ENCODE results near the gene LAMTOR2.

LAMTOR2 gene

DNA sequence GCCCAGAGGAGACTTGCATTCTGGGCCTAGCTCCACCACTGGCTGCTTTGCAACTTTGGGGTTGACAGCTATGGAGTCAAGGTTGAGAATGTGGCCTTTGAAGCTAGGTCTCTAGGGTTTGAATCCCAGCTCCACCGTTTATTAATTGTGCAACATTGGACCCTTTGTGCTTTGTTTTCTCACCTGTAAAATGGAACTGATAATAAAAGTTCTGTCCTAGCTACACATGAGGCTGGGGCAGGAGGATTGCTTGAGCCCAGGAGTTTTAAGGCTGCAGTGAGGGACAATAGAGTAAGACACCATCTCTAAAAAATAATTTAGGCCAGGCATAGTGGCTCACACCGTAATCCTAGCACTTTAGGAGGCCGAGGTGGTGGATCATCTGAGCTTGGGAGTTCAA, 44.7 kb downstream of the LAMTOR2 start:
- no peak for DNase-seq (ENCODE audit: low spot score)

DNA sequence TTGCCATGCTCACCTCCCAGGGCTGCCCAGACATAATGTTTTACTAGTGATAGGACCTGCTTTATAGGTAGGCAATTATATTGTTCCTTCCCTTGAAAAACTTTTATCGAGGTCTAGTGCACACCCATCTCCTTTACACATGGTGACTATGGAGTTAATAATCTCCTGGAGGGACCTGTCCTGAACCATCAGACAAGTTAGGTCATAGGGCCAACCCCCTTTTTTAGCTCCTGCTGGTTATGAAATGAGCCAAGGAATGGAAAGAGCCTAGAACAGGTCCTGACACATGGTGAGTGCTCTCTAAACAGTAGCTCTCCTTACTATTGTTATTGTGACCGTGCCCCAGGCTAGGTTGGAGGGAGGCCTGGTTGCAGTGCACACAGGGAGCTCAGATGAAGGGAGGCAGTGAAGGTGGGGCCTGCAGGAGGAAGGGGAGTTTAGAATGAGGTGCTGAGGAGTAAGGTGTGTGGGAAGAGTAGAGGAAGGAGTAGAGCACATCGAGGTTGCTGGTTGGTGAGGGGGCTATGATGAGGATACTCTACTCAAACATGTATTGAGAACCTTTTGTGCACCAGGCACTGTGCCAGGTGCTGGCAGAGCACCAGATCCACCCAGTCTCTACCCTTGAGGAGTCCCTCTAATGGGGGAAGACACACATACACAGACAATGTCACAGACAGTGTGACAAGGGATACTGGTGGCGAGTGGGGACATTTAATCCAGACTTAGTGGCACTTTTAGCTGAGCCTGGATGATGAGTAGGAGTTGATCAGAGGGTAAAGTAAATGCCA, 45.8 kb downstream of the LAMTOR2 start:
- no peak for DNase-seq (ENCODE audit: low spot score)

DNA sequence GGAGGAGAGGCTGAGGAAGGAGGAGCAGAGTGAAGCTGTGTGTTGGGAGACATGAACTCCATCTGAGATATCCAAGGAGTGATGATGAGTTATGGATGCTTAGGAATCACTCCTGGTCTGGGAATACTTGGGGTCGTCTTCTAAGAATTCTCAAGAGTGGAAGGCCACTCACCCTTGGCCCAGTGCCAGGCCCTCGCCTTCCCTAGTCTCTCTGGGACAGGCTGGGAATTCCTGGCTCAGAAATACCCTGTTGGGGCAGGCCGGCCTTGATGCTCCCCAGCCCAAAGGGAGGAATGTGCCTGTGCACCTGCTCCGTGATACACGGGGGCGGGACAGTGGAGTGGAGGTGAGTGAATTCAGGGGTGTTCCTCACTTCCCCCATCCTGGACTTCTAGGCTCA, 47.3 kb downstream of the LAMTOR2 start:
- DNase-seq (ENCODE audit: low spot score), result no peak

DNA sequence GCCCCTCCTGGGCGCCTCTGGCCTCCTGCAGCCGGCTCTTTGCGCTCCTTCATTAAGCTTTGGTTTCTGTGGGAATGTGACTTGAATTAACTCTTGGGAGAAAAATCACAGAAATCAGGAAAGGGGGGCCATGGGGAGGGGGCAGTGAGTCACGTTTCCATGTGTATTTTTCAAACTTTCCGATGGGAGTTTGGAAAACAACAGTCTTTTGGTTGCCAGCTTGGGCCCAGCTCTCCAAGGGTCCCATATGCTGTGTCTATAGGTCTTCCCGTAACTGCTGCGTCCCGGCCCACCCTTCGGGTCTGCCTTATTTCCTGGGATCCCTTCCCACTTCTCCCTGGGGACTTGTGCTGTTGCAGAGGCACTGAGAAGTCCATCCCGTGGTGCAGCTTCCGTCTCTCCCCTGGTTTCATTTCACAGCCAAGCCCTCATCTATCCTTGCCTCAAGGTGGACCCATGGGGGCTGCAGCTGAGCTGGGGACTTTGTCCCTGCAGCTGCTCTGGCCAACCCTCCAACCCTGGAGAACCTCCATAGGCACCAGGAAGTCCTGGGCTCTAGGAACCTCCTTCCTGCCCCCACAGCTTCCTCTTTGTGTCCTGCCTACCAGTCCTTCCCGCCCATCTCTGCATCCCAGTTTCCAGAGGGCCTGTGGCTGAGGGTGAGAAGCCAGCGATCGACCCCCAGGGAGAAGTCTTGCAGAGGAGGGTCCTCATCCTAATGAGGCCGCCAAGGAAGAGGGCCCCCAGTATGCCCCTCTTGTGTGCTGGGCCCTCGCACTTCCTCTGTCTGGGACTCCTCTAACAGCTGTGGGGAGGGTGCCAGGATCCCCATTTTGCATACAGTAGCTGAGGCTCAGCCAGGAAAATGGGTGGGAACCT, 48.3 kb downstream of the LAMTOR2 start:
- DNase-seq (ENCODE audit: low spot score), result peak; percentile 68

DNA sequence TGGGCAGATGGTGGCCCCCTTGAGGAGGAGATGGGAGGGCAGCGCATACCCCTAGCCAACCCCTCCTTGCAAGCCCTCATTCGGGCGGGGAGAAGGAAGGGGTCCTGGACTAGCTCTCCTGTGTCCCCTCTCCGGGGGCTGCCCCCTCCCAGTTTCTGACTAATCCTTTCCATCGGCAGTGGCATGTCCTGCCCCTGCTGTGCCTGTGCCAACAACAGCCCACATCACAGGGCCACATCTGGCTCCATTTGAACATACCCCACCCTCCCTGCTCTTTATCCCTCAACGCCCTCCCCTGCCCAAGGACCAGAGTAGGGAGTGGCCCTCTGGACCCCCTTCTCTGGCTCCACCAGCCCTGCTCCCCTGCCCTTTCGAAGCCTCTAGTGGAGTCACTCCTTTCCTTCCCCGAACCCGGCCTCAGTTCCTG, 49.0 kb downstream of the LAMTOR2 start:
- DNase-seq (ENCODE audit: low spot score), result peak; percentile 80

DNA sequence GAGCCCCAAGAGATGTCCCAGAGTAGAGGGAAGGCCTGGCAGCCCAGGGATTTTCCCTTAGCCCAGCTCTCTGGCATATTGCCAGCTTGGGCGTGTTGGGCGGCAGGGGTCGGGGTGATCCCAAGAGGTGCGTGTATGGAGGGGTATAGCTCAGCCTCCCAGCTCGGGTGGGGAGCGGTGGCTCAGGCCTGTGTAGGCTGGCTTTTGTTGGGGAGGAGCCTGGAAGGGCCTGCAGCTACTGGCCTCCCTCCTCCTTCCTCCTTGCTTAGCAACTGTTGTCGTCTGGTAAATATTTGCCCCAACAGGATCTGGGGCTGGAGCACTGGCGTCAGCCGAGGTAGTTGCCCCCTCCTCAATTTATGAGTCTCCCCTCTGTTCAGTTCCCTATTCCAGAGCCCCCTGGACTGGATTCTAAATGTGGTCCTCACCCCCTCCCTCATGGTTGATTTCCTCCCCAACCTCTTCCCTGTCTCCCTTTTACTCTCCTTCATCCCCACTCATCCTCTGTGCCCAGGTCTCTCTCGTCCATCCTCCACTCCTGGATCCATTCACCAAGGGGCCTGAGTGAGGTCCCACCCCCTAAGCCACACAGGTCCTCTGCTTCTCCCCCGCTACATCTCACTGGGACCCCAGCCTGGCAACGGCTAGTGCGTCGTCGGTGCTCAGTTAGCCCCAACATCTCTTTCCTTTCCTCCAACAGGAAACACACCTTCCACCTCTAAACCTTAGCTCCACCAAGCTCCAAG, 49.7 kb downstream of the LAMTOR2 start:
- DNase-seq (ENCODE audit: low spot score), result peak; percentile 86

DNA sequence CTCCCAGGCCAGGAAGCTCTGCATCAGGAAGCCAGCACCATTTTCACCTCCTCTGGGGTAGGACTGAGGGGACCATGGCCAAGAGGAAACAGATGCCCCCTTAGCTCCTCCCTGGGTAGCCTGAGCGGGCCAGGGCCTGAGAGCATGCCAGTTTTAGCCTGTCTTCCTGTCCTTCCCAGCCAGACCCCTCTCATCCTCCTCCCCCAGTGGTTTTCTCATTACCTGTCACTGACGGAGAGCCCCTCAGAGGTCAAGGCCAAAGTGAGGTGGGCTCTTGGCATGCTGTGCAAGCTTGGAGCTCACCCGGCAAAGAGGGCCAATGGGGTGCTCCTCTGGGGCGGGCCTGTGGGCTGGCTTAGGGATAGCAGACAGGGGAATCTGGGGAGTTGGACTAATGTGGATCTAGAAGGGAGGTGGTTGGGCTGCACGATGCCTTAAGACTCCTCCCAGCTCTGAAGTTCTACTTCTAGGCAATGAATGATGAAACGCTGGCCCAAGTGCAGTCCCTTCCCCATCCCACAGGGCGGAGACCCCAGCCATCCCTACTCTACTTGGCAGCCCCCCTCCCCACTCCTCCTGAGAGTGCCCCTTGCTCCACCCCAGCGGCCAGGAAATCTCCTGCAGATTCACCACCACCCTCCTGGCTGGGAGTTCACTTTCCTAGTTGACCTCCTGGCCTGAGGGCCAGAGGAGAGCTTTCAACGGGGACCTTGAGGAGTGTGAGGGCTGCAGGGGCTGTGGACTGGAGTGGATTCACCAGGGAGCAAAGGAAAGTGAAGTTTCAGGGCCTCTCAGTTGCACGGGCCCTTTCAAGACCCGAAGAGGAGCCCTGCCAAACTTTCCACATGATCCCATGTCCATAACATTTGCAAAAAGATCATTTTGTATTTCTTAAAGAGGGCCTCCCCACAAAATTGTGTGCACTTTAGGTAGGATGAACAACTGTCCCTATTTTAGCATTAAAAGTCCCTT, 50.6 kb downstream of the LAMTOR2 start:
- DNase-seq (ENCODE audit: low spot score), result no peak

DNA sequence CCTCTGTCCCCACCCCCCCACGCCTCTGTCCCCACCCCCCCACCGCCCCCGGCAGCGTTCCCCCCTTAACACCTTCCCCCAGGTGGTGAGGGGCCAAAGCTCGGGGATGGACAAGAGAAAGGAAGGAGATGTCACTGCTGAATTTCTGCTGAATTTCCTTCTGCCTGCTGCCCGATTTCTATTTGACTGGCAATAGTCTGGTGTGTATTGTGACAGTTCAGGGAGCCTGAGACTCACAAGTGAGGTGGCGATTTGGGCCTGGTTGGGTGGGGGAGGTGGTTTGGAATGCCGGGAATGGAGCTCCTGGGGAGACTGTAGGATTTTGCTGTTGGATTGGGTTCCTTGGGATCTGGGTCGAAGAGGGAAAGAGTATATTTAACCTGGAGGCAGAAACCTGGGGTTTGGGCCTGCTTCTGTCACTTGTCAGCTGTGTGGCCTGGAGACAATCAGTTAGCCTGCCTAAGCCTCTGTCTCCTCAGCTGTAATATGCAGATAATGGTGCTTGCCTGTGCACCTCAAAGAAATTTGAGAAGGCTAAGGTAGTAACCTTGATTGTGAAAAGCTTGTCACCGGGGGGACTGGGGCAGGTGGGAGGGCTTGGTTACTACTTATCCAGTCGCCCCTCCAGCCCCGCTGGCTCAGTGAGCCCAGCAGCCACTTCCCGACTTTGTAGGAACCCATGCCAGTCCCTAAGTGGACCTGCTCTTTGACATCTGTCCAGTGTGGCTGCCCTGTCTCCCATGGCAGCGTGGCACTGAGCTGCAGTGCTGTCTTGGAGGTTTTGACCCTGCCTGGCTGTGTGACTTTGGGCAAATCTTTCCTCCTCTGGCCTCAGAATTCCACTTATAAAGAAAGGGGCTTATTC, 52.3 kb downstream of the LAMTOR2 start:
- DNase-seq (ENCODE audit: low spot score), result peak; percentile 63

DNA sequence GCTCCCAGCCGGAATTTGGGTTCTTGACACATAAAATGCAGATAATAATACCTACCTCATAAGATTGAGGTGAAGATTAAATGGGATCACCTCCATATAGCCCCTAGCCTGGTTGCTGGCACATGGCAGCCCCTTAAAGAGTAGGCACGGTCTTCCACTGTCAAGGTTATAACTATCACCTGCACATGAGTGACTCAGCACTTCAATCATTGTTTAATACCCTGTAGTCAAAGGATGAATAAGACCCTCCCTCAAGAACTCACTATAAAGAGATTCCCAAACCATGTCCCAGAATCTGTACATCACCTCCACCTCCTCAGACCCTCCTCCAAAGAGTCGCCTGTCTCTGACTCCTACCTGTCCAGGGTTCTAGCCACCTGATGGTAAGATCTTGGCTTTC, 53.5 kb downstream of the LAMTOR2 start:
- DNase-seq (ENCODE audit: low spot score), result no peak

Measured in SW480 (cell line).